C4-2B (cell line): ENCODE results near the gene NEURL2.
"Not testable (repeated sequence)": the region's sequence is repeated elsewhere in the genome, so short reads cannot be mapped to it uniquely, and the experiment has no call there.

Source experiments
- H3K27ac ChIP-seq: fragments of 450-650 bp; 2 replicates; pipeline ENCODE4 v1.5.1; 2017
- CTCF ChIP-seq: fragments of 450-650 bp; conservative IDR thresholded peaks from 2 replicates; pipeline ENCODE4 v1.5.1; 2017; ENCODE audit warnings: mild to moderate bottlenecking
- ZFX ChIP-seq: fragments of 450-650 bp; IDR thresholded peaks from 2 replicates; pipeline ENCODE4 v1.6.1; 2017

Gene NEURL2

GRCh38 chr20:45902199-45902701 lies 11.2 kb upstream of the NEURL2 start:
- no peak for TF ChIP-seq ZFX
- TF ChIP-seq CTCF = no peak
- no peak overlapping the region for H3K27ac ChIP-seq

GRCh38 chr20:45901332-45901731 lies 10.3 kb upstream of the NEURL2 start:
- not testable (repeated sequence) for H3K27ac ChIP-seq

- no peak overlapping the region for H3K27ac ChIP-seq
- TF ChIP-seq ZFX = no peak
- no peak for TF ChIP-seq CTCF
These were observed 8.2 kb upstream of the NEURL2 start for GRCh38 chr20:45899046-45899835.

- no peak for TF ChIP-seq CTCF
- TF ChIP-seq ZFX = no peak
- no peak overlapping the region for H3K27ac ChIP-seq
These were observed 7.3 kb upstream of the NEURL2 start for GRCh38 chr20:45898285-45898684.

- H3K27ac ChIP-seq = no peak overlapping the region
- TF ChIP-seq ZFX (no peak), CTCF (no peak)
These were observed 6.7 kb upstream of the NEURL2 start for GRCh38 chr20:45897692-45898091.

- no peak overlapping the region for H3K27ac ChIP-seq
- no peak for TF ChIP-seq CTCF
- no peak for TF ChIP-seq ZFX
These were observed 6.3 kb upstream of the NEURL2 start for GRCh38 chr20:45897289-45897688.

- TF ChIP-seq CTCF (no peak), ZFX (no peak)
- no peak overlapping the region for H3K27ac ChIP-seq
These were observed 5.7 kb upstream of the NEURL2 start for GRCh38 chr20:45896641-45897161.

- TF ChIP-seq CTCF (no peak), ZFX (no peak)
- H3K27ac ChIP-seq = no peak overlapping the region
These were observed 3.8 kb upstream of the NEURL2 start for GRCh38 chr20:45894797-45895196.
